ENCODE data around the gene RUBCNL.

Gene RUBCNL

GRCh38 chr13:46310066-46310465 is 77.0 kb downstream of the RUBCNL start:
- CTCF ChIA-PET = interaction anchor here (3.3 kb wide), 1 partner anchor 11 kb away, joined by 14 read pairs; no protein-coding TSS in a partner anchor

GRCh38 chr13:46307554-46307953 is 79.5 kb downstream of the RUBCNL start:
- POLR2A ChIA-PET = no interaction called here
- DNase-seq (ENCODE audit: extremely low spot score) = no peak
- CTCF ChIA-PET = no interaction called here
- TF ChIP-seq CTCF (IDR thresholded peaks at IDR 0.05; ENCODE audit: control extremely low read depth, extremely low read depth, low read depth, missing control alignments) = no peak

More at GRCh38 chr13:46310066-46310465, 77.0 kb downstream of the RUBCNL start:
- POLR2A ChIA-PET = no interaction called here
- DNase-seq (ENCODE audit: extremely low spot score) = no peak
- no peak for TF ChIP-seq CTCF (IDR thresholded peaks at IDR 0.05; ENCODE audit: control extremely low read depth, extremely low read depth, low read depth, missing control alignments)

DNA sequence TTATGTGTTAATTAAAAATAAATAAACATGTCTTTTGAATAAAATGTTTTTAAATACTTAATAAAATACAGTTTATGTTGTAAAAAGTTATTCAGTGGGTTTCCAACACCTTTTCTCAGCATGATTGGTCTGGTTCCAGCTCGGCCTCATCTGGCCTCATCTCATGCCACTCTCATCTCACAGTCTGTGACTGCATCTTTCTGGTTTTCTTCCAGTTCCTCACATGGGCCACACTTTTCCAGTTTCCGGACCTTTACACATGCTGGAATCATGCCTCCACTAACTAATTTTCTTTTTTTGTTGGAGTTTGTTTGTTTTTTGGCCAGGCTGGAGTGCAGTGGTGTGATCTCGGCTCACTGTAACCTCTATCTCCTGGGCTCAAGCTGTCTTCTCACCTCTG is 82.5 kb downstream of the RUBCNL start:
- no peak for TF ChIP-seq CTCF (IDR thresholded peaks at IDR 0.05; ENCODE audit: control extremely low read depth, extremely low read depth, low read depth, missing control alignments)
- ChIA-PET CTCF (interaction anchor here (0.8 to 2.1 kb wide), 3 partner anchors 9 to 27 kb away, joined by 3 to 5 read pairs (median 4); no protein-coding TSS in a partner anchor), POLR2A (no interaction called here)
- no peak for DNase-seq (ENCODE audit: extremely low spot score)

DNA sequence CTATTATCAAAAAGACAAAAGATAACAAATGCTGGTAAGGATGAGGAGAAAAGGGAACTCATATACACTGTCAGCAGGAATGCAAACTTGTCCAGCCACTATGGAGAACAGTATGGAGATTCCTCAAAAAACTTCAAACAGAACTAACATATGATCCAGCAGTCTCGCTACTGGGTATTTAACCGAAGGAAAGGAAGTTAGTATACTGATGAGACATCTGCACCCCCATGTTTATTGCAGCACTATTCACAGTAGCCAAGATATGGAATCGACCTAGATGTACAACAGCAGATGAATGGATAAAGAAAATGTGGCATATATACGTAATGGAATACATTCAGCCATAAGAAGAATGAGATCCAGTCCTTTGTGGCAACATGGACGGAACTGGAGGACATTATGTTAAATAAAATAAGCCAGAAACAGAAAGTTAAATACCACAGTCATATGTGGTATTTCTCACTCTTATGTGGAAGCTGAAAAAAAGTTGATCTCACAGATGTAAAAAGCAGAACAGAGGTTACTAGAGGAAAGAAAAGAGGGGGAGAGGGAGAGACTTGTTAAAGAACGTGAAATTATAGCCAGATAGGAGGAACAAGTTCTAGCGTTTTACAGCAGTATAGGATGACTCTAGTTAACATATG is 83.2 kb downstream of the RUBCNL start:
- no peak for TF ChIP-seq CTCF (IDR thresholded peaks at IDR 0.05; ENCODE audit: control extremely low read depth, extremely low read depth, low read depth, missing control alignments)
- CTCF ChIA-PET = interaction anchor here (0.8 to 2.1 kb wide), 3 partner anchors 9 to 27 kb away, joined by 3 to 5 read pairs (median 4); no protein-coding TSS in a partner anchor
- POLR2A ChIA-PET = no interaction called here
- DNase-seq (ENCODE audit: extremely low spot score) = no peak

GRCh38 chr13:46297361-46297811 is 89.7 kb downstream of the RUBCNL start:
- no peak for TF ChIP-seq CTCF (IDR thresholded peaks at IDR 0.05; ENCODE audit: control extremely low read depth, extremely low read depth, low read depth, missing control alignments)
- POLR2A ChIA-PET = no interaction called here
- CTCF ChIA-PET = interaction anchor here (1.3 to 1.7 kb wide), 5 partner anchors 8 to 172 kb away, joined by 3 to 6 read pairs (median 3); no protein-coding TSS in a partner anchor
- DNase-seq (ENCODE audit: extremely low spot score) = no peak

DNA sequence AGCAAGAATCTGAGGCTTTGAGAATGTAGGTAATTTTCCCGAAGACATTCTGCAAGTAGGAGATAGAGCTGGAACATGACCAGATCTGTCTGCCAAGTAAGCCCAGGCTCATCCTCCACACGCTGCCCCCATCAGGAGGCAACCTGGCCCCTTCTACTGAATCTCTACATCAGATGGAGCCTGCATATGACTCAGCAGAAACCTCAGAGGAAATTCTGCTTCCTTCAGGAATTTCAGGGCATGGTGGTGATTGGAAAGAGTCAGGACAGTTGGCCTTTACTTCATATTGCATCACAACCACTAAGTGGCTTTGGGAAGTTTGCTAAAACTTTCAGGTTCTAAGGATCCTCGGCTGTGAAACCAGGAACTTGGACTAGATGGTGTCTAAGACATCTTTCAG is 90.1 kb downstream of the RUBCNL start:
- ChIA-PET CTCF (interaction anchor here (1.4 to 1.7 kb wide), 4 partner anchors 10 to 171 kb away, joined by 3 to 6 read pairs (median 3); no protein-coding TSS in a partner anchor), POLR2A (no interaction called here)
- no peak for TF ChIP-seq CTCF (IDR thresholded peaks at IDR 0.05; ENCODE audit: control extremely low read depth, extremely low read depth, low read depth, missing control alignments)
- no peak for DNase-seq (ENCODE audit: extremely low spot score)
